ENCODE results near the gene ALDH3B2. TPM values are rescaled to one million over a fixed set of nuclear protein-coding genes. Genes with fewer than 3 reads are reported as not detected.
"Not testable (repeated sequence)": the region's sequence is repeated elsewhere in the genome, so short reads cannot be mapped to it uniquely, and the experiment has no call there.

ALDH3B2 gene
- total RNA-seq, 2 donors from 2014 or later, result 1.8 to 4.4 TPM

DNA sequence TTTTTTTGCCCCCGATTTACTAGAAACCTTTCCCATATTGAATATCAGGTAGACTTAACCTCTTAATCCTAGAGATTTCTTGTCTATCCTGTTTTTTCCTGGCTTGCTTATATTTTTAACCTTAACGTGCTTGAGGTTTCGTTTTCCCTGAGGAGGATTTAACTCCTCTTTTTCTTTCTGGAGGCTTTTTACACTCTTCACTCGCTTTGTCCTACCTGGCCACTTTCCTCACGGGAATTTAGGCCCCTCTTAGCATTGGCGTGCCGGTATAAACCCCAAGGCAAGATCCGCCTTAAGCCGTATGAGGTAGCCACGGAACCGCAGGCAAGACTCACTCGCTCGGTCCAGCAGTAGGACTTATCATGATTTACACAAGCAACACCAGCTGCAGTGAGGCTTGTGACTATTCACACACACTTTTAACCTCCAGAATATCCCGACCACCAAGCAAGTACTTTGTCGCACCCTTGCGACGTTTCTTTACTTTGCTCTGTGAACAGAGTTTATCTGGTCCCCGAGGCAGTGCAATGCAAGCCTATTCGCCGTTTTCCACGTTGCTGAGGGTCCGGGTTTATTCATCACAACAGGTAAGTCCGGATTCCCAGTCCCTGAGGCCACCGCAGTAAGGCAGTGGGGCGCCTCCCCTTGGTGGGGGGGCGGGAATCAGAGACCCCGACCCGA lies 20.6 kb upstream of the ALDH3B2 start:
- H3K36me3 ChIP-seq, result no peaks in the 10 kb centered on the region
- no peaks in the 10 kb centered on the region for H3K27me3 ChIP-seq (replicated peaks; ENCODE audit: insufficient read depth)
- no peak for DNase-seq (ENCODE audit: low spot score)
- no peaks in the 10 kb centered on the region for H3K9me3 ChIP-seq
- intact Hi-C loops (cut with DNase I), result no loop called here
- no peaks in the 10 kb centered on the region for H3K4me1 ChIP-seq (replicated peaks)
- no peak overlapping the region for H3K4me3 ChIP-seq
- H3K27ac ChIP-seq, result no peak overlapping the region
- WGBS, result 92% methylated on average over 28 of the region's 28 CpGs
- TF ChIP-seq POLR2A (IDR thresholded peaks at IDR 0.05), result no peak
- TF ChIP-seq CTCF (IDR thresholded peaks at IDR 0.05), result no peak
- no peak for TF ChIP-seq POLR2AphosphoS5 (IDR thresholded peaks at IDR 0.05)

GRCh38 chr11:67691149-67691548 lies 16.7 kb upstream of the ALDH3B2 start:
- intact Hi-C loops (cut with DNase I), result no loop called here
- Histone ChIP-seq H3K36me3 (no peaks in the 10 kb centered on the region), H3K27me3 (replicated peaks; ENCODE audit: insufficient read depth) (no peaks in the 10 kb centered on the region), H3K4me3 (no peak overlapping the region), H3K4me1 (replicated peaks) (no peaks in the 10 kb centered on the region), H3K9me3 (no peaks in the 10 kb centered on the region), H3K27ac (no peak overlapping the region)
- WGBS, result 55% methylated on average over 2 of the region's 2 CpGs
- DNase-seq (ENCODE audit: low spot score), result no peak
- TF ChIP-seq POLR2AphosphoS5 (IDR thresholded peaks at IDR 0.05) (no peak), CTCF (IDR thresholded peaks at IDR 0.05) (peak in 2 of 4 experiments; percentile 13 to 29)

- TF ChIP-seq CTCF (IDR thresholded peaks at IDR 0.05), result no peak
- TF ChIP-seq POLR2AphosphoS5 (IDR thresholded peaks at IDR 0.05), result no peak
- TF ChIP-seq POLR2A (IDR thresholded peaks at IDR 0.05), result no peak
- Histone ChIP-seq H3K4me3 (no peak overlapping the region), H3K27ac (no peak overlapping the region), H3K36me3 (no peaks in the 10 kb centered on the region), H3K27me3 (replicated peaks; ENCODE audit: insufficient read depth) (no peaks in the 10 kb centered on the region), H3K9me3 (no peaks in the 10 kb centered on the region), H3K4me1 (replicated peaks) (no peaks in the 10 kb centered on the region)
- no peak for DNase-seq (ENCODE audit: low spot score)
- intact Hi-C loops (cut with DNase I), result no loop called here
- WGBS, result 87% methylated on average over 4 of the region's 4 CpGs
Observed at GRCh38 chr11:67689178-67689577, 14.8 kb upstream of the ALDH3B2 start.

DNA sequence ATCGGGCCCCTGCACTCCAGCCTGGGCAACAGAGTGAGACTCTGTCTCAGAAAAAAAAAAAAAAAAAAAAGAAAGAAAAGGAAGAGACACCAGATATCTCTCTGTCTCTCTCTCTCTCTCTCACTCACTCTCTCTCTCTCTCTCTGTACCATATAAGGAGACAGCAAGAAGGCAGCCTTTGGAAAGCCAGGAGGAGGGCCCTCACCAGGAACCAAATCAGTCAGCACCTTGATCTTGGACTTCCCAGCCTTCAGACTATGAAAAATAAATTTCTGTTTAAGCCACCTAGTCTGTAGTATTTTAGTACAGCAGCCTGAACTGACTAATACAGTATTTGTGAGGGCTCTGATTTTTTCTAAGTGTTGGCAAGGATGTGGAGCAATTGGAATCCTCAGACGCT lies 13.6 kb upstream of the ALDH3B2 start:
- no peaks in the 10 kb centered on the region for H3K4me1 ChIP-seq (replicated peaks)
- no peak overlapping the region for H3K4me3 ChIP-seq
- intact Hi-C loops (cut with DNase I), result no loop called here
- no peaks in the 10 kb centered on the region for H3K36me3 ChIP-seq
- H3K9me3 ChIP-seq, result no peaks in the 10 kb centered on the region
- H3K27ac ChIP-seq, result no peak overlapping the region
- H3K27me3 ChIP-seq (replicated peaks; ENCODE audit: insufficient read depth), result no peaks in the 10 kb centered on the region
- TF ChIP-seq POLR2A (IDR thresholded peaks at IDR 0.05) (no peak), CTCF (IDR thresholded peaks at IDR 0.05) (no peak)
- 94% methylated on average over 2 of the region's 2 CpGs for WGBS
- DNase-seq (ENCODE audit: low spot score), result no peak

GRCh38 chr11:67685641-67686332 lies 11.4 kb upstream of the ALDH3B2 start:
- 52% methylated on average over 8 of the region's 8 CpGs for WGBS
- DNase-seq (ENCODE audit: low spot score); H3K27ac ChIP-seq; H3K4me3 ChIP-seq; H3K36me3 ChIP-seq; H3K4me1 ChIP-seq (replicated peaks); H3K9me3 ChIP-seq; H3K27me3 ChIP-seq (replicated peaks; ENCODE audit: insufficient read depth); intact Hi-C loops (cut with DNase I): not testable (repeated sequence)
